ENCODE results near the gene THY1.

Gene THY1

GRCh38 chr11:119404872-119405271 lies 18.1 kb downstream of the THY1 start:
- H3K4me3 ChIP-seq (ENCODE audit: low read depth, low read length), result no peak overlapping the region
- DNase-seq (ENCODE audit: low read depth), result no peak
- TF ChIP-seq CTCF (conservative IDR thresholded peaks at IDR 0.05; ENCODE audit: low read depth, low read length), result no peak

GRCh38 chr11:119403021-119403420 lies 20.0 kb downstream of the THY1 start:
- no peak overlapping the region for H3K4me3 ChIP-seq (ENCODE audit: low read depth, low read length)
- TF ChIP-seq CTCF (conservative IDR thresholded peaks at IDR 0.05; ENCODE audit: low read depth, low read length), result no peak
- DNase-seq (ENCODE audit: low read depth), result no peak

GRCh38 chr11:119402470-119402869 lies 20.5 kb downstream of the THY1 start:
- TF ChIP-seq CTCF (conservative IDR thresholded peaks at IDR 0.05; ENCODE audit: low read depth, low read length), result no peak
- DNase-seq (ENCODE audit: low read depth), result no peak
- no peak overlapping the region for H3K4me3 ChIP-seq (ENCODE audit: low read depth, low read length)

GRCh38 chr11:119400860-119401259 lies 22.1 kb downstream of the THY1 start:
- H3K4me3 ChIP-seq (ENCODE audit: low read depth, low read length), result no peak overlapping the region
- DNase-seq (ENCODE audit: low read depth), result no peak
- no peak for TF ChIP-seq CTCF (conservative IDR thresholded peaks at IDR 0.05; ENCODE audit: low read depth, low read length)

GRCh38 chr11:119397740-119398139 lies 25.2 kb downstream of the THY1 start:
- TF ChIP-seq CTCF (conservative IDR thresholded peaks at IDR 0.05; ENCODE audit: low read depth, low read length), result no peak

GRCh38 chr11:119396835-119397234 lies 26.1 kb downstream of the THY1 start:
- no peak for TF ChIP-seq CTCF (conservative IDR thresholded peaks at IDR 0.05; ENCODE audit: low read depth, low read length)
- no peak for DNase-seq (ENCODE audit: low read depth)
- H3K4me3 ChIP-seq (ENCODE audit: low read depth, low read length), result no peak overlapping the region

More at GRCh38 chr11:119397740-119398139, 25.2 kb downstream of the THY1 start:
- no peak for DNase-seq (ENCODE audit: low read depth)
- no peak overlapping the region for H3K4me3 ChIP-seq (ENCODE audit: low read depth, low read length)

- TF ChIP-seq CTCF (conservative IDR thresholded peaks at IDR 0.05; ENCODE audit: low read depth, low read length), result no peak
- no peak overlapping the region for H3K4me3 ChIP-seq (ENCODE audit: low read depth, low read length)
- DNase-seq (ENCODE audit: low read depth), result no peak
These were observed 31.7 kb downstream of the THY1 start for GRCh38 chr11:119391275-119391674.
